ENCODE results near the gene M1AP.

DNA sequence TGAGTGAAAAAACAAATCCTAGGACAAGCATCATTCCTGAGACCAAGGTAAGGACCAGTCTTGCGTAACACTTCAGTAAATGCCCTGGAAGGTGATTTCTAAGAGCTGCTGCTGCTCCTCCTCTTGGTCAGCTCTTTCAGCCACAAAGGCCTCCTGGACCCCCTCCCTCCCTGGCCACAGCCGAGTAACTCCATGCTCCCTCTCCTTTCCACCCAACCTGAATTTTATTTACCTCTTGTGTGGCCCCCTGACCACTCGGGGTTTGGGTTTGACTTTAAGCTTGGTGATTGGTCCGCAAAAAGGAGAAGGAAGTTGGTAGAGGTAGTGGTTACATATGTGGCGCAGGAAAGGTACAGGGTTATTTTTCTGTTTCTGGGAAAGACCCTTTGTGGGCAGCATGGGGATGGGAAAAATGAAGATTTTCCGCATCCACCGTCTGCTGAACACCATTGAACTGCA, 109.2 kb downstream of the M1AP start:
- TF ChIP-seq, protein P1, sequence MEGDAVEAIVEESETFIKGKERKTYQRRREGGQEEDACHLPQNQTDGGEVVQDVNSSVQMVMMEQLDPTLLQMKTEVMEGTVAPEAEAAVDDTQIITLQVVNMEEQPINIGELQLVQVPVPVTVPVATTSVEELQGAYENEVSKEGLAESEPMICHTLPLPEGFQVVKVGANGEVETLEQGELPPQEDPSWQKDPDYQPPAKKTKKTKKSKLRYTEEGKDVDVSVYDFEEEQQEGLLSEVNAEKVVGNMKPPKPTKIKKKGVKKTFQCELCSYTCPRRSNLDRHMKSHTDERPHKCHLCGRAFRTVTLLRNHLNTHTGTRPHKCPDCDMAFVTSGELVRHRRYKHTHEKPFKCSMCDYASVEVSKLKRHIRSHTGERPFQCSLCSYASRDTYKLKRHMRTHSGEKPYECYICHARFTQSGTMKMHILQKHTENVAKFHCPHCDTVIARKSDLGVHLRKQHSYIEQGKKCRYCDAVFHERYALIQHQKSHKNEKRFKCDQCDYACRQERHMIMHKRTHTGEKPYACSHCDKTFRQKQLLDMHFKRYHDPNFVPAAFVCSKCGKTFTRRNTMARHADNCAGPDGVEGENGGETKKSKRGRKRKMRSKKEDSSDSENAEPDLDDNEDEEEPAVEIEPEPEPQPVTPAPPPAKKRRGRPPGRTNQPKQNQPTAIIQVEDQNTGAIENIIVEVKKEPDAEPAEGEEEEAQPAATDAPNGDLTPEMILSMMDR (IDR thresholded peaks at IDR 0.05), result no peak
- TF ChIP-seq POLR2A (IDR thresholded peaks at IDR 0.05), result no peak
